NOMO-1 (cell line): ENCODE results near the gene PHF13.
A peak's percentile ranks its signal among the peaks of the same experiment; 100 is the strongest.

Source experiments
- DNase-seq, 2 experiments: peaks; one replicate each; lab custom pipeline; 2025; ENCODE audit not compliant: unreplicated experiment in 2 of 2; lab: John Stamatoyannopoulos, UW

The PHF13 gene

GRCh38 chr1:6613361-6614018 lies at the start of gene PHF13:
PHF13 (plus strand) TSS chr1:6613731; CDS start chr1:6614067, 336 bp downstream.
- peak; percentile 97 to 98 for DNase-seq

GRCh38 chr1:6569033-6569432 lies 44.5 kb upstream of the PHF13 start:
- no peak for DNase-seq

GRCh38 chr1:6570100-6570499 lies 43.4 kb upstream of the PHF13 start:
- no peak for DNase-seq

GRCh38 chr1:6570987-6571386 lies 42.5 kb upstream of the PHF13 start:
- no peak for DNase-seq

GRCh38 chr1:6572653-6573383 lies 40.7 kb upstream of the PHF13 start:
- DNase-seq, result no peak

- no peak for DNase-seq
These were observed 39.4 kb upstream of the PHF13 start for GRCh38 chr1:6574025-6574620.

- no peak for DNase-seq
These were observed 38.7 kb upstream of the PHF13 start for GRCh38 chr1:6574818-6575217.

- no peak for DNase-seq
These were observed 35.6 kb upstream of the PHF13 start for GRCh38 chr1:6577831-6578525.

GRCh38 chr1:6578624-6579373 lies 34.7 kb upstream of the PHF13 start:
- no peak for DNase-seq

GRCh38 chr1:6579374-6580118 lies 34.0 kb upstream of the PHF13 start, which contains the start of gene ZBTB48:
ZBTB48 (plus strand) TSS chr1:6579994; CDS start chr1:6580610, 616 bp downstream.
- peak; percentile 95 to 97 for DNase-seq

GRCh38 chr1:6580119-6580592 lies 33.4 kb upstream of the PHF13 start:
- peak; percentile 41 to 62 for DNase-seq

- peak in 1 of 2 experiments; percentile 8 for DNase-seq
These were observed 32.7 kb upstream of the PHF13 start for GRCh38 chr1:6580593-6581409.

GRCh38 chr1:6581561-6582305 lies 31.8 kb upstream of the PHF13 start:
- peak; percentile 52 to 62 for DNase-seq

GRCh38 chr1:6582370-6582769 lies 31.2 kb upstream of the PHF13 start:
- peak in 1 of 2 experiments; percentile 32 for DNase-seq

- DNase-seq, result no peak
These were observed 29.1 kb upstream of the PHF13 start for GRCh38 chr1:6584126-6585080.

GRCh38 chr1:6585081-6585722 lies 28.3 kb upstream of the PHF13 start:
- no peak for DNase-seq
